SK-N-DZ (cell line): ENCODE results near the gene RASA1.

Experiments
- DNase-seq: peaks from one replicate; pipeline ENCODE4 v3.0.0-alpha.2; 2015; ENCODE audit warnings: low spot score

RASA1 gene

DNA sequence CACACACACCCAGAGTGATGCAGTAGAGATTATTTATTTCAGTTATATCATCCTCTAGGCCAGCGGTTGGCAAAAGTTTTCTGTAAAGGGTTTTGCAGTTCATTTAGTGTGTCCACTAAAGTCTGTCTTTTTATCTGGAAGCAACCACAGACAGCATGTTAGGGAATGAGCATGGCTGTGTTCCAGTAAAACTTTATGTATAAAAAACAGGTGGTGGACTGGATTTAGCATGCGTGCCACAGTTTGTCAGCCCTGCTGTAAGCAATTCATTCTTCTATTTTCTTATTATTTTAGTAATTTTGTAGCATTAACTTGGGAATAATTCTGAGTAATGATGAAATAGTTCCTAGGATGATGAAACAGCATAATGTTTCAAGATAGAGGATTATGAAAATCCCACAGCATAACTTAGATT lies 93.4 kb downstream of the RASA1 start:
- no peak for DNase-seq

GRCh38 chr5:87361536-87362213 lies 94.0 kb downstream of the RASA1 start:
- DNase-seq = no peak

DNA sequence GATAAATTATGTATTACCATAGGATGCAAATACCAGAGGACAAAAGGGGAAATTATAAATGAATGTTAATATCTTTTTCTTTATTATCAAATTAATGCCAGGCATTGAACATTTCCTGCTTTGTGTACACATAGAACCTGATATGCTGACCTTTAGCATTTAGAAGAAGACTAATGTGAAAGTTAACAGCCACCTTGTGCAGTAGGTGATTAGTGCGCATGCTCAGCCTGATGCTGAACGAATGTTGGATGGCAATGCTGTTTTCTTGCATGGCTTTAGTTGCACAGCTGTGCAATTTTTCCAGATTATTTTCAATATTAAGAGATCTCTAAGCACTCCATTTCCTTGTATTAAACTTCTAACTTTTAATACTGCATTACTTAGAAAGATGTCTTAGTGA lies 99.6 kb downstream of the RASA1 start:
- DNase-seq = no peak

DNA sequence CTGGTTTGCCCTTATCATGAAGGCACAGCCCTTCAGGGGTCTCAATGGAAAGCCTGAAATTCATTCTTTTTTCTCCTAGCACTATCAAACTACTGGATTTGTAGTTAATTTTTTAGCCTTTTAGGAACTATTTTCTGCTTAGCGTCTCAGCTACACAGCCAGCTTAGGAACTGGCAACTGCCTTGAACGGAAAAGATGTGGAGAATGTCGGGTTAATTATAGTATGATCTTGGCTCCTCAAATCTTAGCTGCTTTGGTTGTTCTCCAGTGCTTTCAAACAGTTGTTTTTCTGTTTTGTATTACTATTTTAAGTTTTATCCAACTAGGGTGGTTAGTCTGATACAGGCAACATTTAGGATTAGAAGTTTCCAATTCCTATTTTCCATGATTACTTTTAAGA lies 100.9 kb downstream of the RASA1 start:
- no peak for DNase-seq

DNA sequence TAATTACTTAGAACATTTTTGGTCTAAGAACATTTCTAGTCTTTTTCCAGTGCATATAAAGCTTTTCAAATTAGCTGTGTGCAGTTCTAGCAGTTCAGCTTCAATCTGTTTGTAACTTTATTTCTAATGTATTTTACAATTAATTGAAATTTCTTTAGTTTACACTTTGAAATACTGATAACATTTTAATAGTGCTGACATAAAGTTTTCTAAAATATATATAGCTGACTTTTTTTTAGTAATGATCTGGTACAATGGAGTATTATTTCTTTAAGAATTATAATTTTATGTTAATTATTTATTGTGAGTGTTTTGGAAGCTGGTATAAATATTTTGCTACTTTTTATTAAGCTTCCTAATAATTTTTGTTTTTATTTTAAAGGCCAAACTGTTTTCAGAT lies 101.7 kb downstream of the RASA1 start:
- no peak for DNase-seq

DNA sequence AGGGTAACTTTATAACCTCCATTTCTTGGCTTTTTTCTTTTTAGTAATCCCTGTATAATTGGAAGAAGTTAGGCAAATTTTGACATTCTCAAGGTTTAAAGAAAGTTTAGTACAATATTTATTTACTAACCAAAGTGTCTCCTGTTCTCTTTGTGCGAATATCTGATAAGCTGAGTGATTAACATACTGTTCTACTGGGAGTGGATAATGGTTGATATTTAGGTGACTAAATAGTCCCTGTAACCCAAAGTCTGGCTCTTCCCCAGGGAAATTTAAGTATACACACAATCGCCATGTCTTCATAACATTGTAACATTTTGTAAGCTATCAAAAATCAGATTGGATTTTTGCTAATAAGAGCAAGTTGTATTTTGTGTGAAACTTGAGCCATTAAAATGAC lies 105.0 kb downstream of the RASA1 start:
- DNase-seq = no peak

DNA sequence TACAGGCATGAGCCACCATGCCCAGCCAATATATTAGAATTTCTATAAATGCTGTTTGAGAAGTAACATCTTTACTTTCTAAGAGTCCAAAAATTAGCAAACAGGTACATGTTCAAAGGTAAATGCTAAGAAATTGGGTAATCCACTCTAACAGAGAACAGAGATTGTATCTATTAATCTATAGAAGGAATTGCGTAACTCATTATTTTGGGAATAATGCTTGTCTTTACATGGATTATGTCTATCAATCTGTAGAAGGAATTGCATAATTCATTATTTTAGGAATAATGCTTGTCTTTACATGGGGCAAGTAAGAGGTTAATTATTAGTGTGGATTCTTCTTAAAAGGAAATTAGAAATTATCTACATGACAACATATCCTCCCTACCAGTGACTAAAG lies 114.5 kb downstream of the RASA1 start:
- DNase-seq = no peak

GRCh38 chr5:87383216-87383615 lies 115.5 kb downstream of the RASA1 start:
- DNase-seq = no peak

DNA sequence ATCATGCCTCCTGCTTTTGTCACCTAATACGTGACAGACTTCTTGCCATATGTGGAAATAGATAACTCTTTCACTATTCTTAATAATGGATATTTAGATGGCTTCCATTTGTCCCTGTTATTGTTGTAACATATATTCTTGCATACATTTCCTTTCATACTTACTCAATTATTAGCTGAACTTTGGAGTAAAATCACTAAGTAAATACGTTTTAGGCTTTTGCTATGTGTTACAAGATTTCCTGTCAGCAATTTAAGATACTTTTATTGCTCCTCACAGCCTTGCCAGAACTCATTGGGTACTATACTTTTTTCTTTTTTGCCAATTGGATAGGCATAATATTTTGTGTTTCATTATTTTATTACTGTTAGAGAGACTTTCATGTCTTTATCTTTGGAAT lies 118.1 kb downstream of the RASA1 start:
- no peak for DNase-seq

DNA sequence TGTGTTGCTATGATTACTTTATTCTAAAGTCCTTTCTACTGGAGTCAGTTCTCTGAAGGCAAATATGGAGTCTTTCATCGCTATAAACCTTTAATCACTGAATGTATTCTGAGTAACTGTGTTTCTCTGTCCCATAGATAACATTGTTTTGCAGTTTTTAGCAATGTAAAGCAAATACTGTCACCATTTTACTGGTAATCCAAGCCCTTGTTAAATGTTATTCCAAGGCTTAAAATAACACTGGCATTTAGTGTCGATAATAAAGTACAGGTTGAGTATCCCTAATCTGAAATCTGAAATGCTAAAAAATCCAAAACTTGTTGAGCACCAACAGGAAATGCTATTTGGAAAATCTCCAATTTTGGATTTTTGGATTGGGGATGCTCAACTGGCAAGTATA lies 120.4 kb downstream of the RASA1 start:
- DNase-seq = no peak

DNA sequence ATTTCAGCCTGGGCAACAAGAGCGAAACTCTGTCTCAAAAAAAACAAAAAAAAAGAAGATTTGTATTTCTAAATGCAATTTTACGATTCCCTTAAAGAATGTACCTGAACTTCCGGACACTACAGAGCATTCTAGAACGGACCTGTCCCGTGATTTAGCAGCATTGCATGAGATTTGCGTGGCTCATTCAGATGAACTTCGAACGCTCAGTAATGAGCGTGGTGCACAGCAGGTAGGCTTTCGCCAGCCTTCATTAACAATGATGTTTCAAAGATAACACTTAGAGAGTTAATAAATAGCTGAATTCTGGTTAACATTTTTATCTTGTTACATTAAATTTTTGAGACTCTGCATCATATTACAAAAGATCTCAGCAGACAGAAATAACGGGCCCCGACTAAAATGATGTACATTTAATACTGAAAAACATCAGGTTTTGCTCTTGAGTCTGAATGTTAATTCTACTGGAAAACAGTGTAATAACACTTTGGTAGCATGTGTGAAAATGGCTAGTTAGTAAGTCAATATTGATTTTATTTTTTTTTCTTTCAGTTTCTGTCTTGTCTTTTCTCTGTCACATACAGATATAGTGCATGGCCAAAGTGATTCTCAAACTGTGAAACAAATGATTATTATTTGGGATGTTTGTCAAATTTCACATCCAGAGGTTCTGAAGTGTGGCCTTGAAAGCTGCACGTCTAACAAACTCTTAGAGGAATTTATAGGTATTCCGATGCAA lies 121.8 kb downstream of the RASA1 start:
- no peak for DNase-seq

- DNase-seq = no peak
These were observed 122.4 kb downstream of the RASA1 start for GRCh38 chr5:87390075-87390474.

DNA sequence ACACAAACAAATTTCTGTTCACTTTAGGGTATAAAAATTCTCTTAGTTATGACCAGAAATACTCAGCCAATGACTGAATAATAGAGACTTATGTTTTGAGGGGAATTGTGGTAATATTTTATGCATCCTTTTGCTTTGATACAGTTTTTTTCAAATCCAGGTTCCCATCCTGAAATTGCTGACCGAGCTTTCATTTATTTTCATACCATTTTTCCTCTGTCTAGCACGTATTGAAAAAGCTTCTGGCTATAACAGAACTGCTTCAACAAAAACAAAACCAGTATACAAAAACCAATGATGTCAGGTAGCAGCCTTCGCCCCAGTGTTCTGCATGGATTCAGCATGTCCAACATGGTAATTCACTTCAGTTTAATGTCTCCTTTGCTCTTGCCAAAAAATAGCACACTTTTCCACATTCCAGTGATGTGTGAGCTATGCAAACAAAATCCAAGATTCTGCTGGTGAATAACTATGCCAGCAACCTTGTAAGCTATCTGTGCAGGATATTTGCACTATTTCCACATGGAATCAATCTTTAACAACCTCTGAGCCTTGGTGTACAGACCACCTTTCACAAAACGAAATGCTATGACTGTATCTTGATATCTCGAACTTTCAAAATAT lies 123.0 kb downstream of the RASA1 start:
- no peak for DNase-seq

- DNase-seq = no peak
These were observed 124.5 kb downstream of the RASA1 start for GRCh38 chr5:87392170-87392569.

DNA sequence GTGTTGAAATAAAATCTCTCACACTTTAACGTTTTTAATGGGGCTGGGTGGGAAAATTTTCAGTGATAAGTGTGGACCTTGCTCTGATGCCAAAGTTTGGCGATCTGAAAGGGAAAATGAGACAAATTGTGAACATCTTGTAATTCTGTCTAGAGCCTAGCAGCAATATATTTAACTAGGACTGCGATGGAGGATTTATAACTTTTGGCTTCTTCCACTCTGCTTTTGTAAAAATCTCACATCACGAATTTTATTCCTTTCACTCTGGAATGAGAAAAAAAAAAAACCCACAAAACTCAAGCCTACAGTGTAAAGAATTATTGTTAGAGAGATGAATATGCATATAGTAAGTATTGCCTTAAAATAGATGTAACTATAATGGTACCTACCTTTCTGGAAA lies 125.1 kb downstream of the RASA1 start:
- no peak for DNase-seq

- DNase-seq = no peak
These were observed 125.6 kb downstream of the RASA1 start for GRCh38 chr5:87393331-87393730.

GRCh38 chr5:87394411-87395165 lies 126.9 kb downstream of the RASA1 start:
- DNase-seq = no peak

GRCh38 chr5:87398981-87399614 lies 131.4 kb downstream of the RASA1 start:
- DNase-seq = no peak

DNA sequence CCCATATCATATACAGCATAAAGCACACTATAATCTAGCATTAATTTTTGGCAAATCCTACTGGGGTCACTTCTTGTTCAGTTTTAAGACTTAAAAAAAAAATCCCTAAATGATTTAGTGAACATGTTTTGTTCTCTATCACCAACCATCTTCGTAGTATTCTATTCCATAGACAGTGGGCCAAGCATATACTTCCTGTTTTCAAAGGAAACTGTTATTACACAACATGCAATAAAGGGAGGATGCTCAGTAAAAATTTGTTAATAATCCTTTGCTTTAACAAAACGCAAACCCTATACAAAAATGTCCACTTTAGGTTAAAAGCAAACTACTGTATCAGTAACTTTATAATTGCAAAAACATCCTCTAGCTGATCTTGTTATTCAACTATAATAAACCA lies 132.0 kb downstream of the RASA1 start:
- DNase-seq = no peak

DNA sequence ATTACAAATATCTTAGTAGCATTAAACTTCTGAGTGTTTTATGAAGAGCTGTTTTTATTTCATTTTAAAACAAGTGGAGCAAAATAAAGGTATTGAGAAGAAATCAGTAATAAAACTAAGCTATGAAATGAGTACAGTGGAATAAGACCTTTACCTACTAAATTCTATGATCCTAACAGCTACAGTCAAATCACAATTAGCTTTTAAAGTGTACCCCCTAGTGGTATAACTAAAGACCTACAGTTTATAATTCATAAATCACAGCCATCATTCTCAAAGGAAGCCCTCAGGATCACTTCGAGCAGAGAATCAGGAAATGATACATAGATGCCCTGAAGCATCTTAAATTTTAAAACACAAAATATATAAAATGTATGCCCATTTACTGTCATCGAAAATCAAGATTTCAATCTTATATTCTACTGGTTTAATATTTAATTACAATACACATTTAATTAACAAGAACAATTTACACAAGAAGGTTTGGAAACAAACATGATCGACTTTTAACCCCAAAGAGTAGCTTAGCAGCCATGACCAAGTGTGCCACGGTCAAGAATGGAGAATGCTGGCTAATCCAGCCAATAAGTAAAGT lies 132.7 kb downstream of the RASA1 start:
- peak; percentile 29 for DNase-seq

DNA sequence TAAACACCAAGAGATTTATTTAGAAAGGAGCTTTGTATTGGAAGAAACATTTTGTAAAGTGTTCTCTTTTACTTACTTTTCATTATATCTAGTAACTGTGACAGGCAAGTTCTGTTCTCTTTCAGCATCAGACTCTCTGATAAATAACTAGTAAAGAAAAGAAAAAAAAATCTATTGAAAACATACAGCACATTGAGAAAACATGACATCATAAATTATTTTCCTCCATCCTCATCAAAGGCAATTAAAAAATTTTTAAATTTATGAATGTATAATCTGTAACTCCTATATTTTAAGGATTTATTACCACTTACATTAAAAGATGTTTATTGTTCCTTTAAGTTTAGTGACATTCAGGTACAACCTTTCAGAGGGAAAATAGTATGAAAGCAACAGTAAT lies 133.9 kb downstream of the RASA1 start:
- no peak for DNase-seq
